ENCODE measurements around the gene CHAF1B. TPM values are rescaled to one million over a fixed set of nuclear protein-coding genes. Genes with fewer than 3 reads are reported as not detected.

Gene CHAF1B
- total and polyA plus RNA-seq, 10 of the 15 experiments (the other 5 are each of a cell fraction or from before 2014, with no cell fraction given), result 5.9 to 31.5 (median 17.3) TPM

DNA sequence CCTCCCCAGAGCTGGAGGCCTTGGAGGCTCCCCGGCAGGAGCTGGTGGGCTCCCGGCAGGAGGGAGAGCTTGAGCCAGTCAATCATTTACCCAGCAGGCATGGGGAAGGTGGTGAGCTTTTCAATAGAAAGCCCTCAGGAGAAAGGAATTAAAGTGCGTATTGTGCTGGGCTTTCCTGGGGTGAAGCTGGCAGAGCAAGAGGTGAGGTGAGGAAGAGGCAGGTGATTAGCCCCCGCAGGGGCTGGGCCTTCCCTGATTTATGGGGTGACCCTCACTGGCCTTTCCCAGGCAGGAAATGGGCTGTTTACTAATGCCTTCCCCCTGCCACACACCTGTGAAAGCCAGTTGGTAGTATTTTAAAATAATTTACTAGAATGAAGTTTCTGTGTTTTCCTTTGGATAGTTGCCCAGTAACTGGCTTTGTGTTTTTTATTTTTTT is 68.9 kb downstream of the CHAF1B start:
- Histone ChIP-seq H3K4me1 (ENCODE audit: control insufficient read depth, insufficient read depth, low read length) (no peaks in the 10 kb centered on the region), H3K36me3 (ENCODE audit: control insufficient read depth in 2 of 2, insufficient read depth in 2 of 2, low read length in 1 of 2) (no peaks in the 10 kb centered on the region), H2AFZ (ENCODE audit: control insufficient read depth, low read depth, low read length) (no peak overlapping the region), H3K79me2 (ENCODE audit: control insufficient read depth, insufficient read depth, low read length) (no peaks in the 10 kb centered on the region), H3K9me3 (replicated peaks; ENCODE audit: control insufficient read depth, insufficient read depth, low read length) (no peaks in the 10 kb centered on the region), H4K20me1 (ENCODE audit: control insufficient read depth, insufficient read depth) (no peaks in the 10 kb centered on the region), H3K4me3 (no peak overlapping the region), H3K27ac (ENCODE audit: control insufficient read depth, insufficient read depth) (no peak overlapping the region), H3K27me3 (replicated peaks in 1 of 2; ENCODE audit: control insufficient read depth in 2 of 2, insufficient read depth in 2 of 2, low read length in 1 of 2) (no peaks in the 10 kb centered on the region), H3K4me2 (ENCODE audit: control insufficient read depth, insufficient read depth) (no peak overlapping the region), H3K9ac (ENCODE audit: control insufficient read depth, insufficient read depth, low read length) (no peak overlapping the region)
- no peak for FAIRE-seq
- RAD21 ChIA-PET (ENCODE audit: unreplicated experiment), result no interaction called here
- no peak for TF ChIP-seq WRNIP1 (IDR thresholded peaks at IDR 0.05; ENCODE audit: borderline replicate concordance, low read depth, low read length)
- no peak for TF ChIP-seq PAX8 (IDR thresholded peaks at IDR 0.05)
- TF ChIP-seq RBBP5 (conservative IDR thresholded peaks at IDR 0.05), result no peak
- TF ChIP-seq TCF3 (IDR thresholded peaks at IDR 0.05; ENCODE audit: borderline replicate concordance, insufficient read depth, low read depth, low read length), result no peak
- no peak for TF ChIP-seq CREM (IDR thresholded peaks at IDR 0.05; ENCODE audit: low read depth)
- no peak for TF ChIP-seq PAX5 (IDR thresholded peaks at IDR 0.05; ENCODE audit: borderline replicate concordance, low read depth, low read length)
- no peak for TF ChIP-seq BCL11A (IDR thresholded peaks at IDR 0.05; ENCODE audit: low read depth, low read length)
- TF ChIP-seq POLR2AphosphoS5 (IDR thresholded peaks at IDR 0.05; ENCODE audit: low read length), result no peak
- no peak for TF ChIP-seq BHLHE40 (IDR thresholded peaks at IDR 0.05; ENCODE audit: borderline replicate concordance in 1 of 2, low read depth in 2 of 2, low read length in 1 of 2)
- TF ChIP-seq, protein P1, sequence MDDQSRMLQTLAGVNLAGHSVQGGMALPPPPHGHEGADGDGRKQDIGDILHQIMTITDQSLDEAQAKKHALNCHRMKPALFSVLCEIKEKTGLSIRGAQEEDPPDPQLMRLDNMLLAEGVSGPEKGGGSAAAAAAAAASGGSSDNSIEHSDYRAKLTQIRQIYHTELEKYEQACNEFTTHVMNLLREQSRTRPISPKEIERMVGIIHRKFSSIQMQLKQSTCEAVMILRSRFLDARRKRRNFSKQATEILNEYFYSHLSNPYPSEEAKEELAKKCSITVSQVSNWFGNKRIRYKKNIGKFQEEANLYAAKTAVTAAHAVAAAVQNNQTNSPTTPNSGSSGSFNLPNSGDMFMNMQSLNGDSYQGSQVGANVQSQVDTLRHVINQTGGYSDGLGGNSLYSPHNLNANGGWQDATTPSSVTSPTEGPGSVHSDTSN (IDR thresholded peaks at IDR 0.05; ENCODE audit: insufficient replicate concordance, low read depth, low read length), result no peak
- no peak for ATAC-seq
- SMC1A ChIA-PET (ENCODE audit: uncharacterized antibody, unreplicated experiment), result no interaction called here
- in situ Hi-C loops (cut with MboI) (no loop called here), intact Hi-C loops (cut with micrococcal nuclease; ENCODE audit: unreplicated experiment) (no loop called here)
- no peak for DNase-seq (ENCODE audit: low read depth, low spot score)
- CTCF ChIA-PET, result interaction anchor here (0.7 to 1.5 kb wide), 4 partner anchors 32 to 177 kb away, joined by 3 read pairs; no protein-coding TSS in a partner anchor
- WGBS (ENCODE audit: insufficient coverage, insufficient replicate concordance, low lambda C conversion rate, missing lambda C conversion rate), result 100% methylated on average over 4 of the region's 4 CpGs
- POLR2A ChIA-PET, result no interaction called here
- no TSS peak for BruUV-seq (replicated peaks)

All from GM12878 (cell line).